Measurements from ENCODE around the gene CCL11.

- TF ChIP-seq CTCF (IDR thresholded peaks at IDR 0.05) (no peak), ZFX (IDR thresholded peaks at IDR 0.05; ENCODE audit: borderline replicate concordance) (no peak)
These were observed 2.0 kb upstream of the CCL11 start for GRCh38 chr17:34283571-34283970.
